ENCODE data around the gene CASP10. TPM values are rescaled to one million over a fixed set of nuclear protein-coding genes. Genes with fewer than 3 reads are reported as not detected.

The CASP10 gene
- total and polyA plus RNA-seq, 9 of the 15 experiments (the other 6 are each of a cell fraction or from before 2014, with no cell fraction given): 7.1 to 20.4 (median 10.8) TPM

- TF ChIP-seq ATF3 (IDR thresholded peaks at IDR 0.05) (peak; percentile 91), ATF3 (CRISPR knock-in tag; conservative IDR thresholded peaks at IDR 0.05) (no peak), SRF (CRISPR knock-in tag; IDR thresholded peaks at IDR 0.05) (no peak), VEZF1 (CRISPR knock-in tag; IDR thresholded peaks at IDR 0.05) (0 out of 2 replicates have a peak, but pooled peaks have one; percentile 13), MLLT1 (IDR thresholded peaks at IDR 0.05) (0 out of 4 replicates have a peak, but pooled peaks of 1 of the 2 experiments have one; percentile 25), ZNF140 (CRISPR knock-in tag; IDR thresholded peaks at IDR 0.05) (no peak), ATF7 (IDR thresholded peaks at IDR 0.05) (peak; percentile 43; the same call in 1 of the 2 replicates), RBFOX2 (IDR thresholded peaks at IDR 0.05; ENCODE audit: low read depth, low read length) (peak; percentile 62), SAP30 (IDR thresholded peaks at IDR 0.05; ENCODE audit: borderline replicate concordance, insufficient read depth, low read depth, low read length, poor library complexity, severe bottlenecking) (peak; percentile 59)
- TF ChIP-seq, protein P1, sequence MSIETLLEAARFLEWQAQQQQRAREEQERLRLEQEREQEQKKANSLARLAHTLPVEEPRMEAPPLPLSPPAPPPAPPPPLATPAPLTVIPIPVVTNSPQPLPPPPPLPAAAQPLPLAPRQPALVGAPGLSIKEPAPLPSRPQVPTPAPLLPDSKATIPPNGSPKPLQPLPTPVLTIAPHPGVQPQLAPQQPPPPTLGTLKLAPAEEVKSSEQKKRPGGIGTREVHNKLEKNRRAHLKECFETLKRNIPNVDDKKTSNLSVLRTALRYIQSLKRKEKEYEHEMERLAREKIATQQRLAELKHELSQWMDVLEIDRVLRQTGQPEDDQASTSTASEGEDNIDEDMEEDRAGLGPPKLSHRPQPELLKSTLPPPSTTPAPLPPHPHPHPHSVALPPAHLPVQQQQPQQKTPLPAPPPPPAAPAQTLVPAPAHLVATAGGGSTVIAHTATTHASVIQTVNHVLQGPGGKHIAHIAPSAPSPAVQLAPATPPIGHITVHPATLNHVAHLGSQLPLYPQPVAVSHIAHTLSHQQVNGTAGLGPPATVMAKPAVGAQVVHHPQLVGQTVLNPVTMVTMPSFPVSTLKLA (conservative IDR thresholded peaks at IDR 0.05): peak; percentile 78 to 80
- TF ChIP-seq, protein P2, sequence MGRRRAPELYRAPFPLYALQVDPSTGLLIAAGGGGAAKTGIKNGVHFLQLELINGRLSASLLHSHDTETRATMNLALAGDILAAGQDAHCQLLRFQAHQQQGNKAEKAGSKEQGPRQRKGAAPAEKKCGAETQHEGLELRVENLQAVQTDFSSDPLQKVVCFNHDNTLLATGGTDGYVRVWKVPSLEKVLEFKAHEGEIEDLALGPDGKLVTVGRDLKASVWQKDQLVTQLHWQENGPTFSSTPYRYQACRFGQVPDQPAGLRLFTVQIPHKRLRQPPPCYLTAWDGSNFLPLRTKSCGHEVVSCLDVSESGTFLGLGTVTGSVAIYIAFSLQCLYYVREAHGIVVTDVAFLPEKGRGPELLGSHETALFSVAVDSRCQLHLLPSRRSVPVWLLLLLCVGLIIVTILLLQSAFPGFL (CRISPR knock-in tag; IDR thresholded peaks at IDR 0.05): no peak
- TF ChIP-seq, protein P3, sequence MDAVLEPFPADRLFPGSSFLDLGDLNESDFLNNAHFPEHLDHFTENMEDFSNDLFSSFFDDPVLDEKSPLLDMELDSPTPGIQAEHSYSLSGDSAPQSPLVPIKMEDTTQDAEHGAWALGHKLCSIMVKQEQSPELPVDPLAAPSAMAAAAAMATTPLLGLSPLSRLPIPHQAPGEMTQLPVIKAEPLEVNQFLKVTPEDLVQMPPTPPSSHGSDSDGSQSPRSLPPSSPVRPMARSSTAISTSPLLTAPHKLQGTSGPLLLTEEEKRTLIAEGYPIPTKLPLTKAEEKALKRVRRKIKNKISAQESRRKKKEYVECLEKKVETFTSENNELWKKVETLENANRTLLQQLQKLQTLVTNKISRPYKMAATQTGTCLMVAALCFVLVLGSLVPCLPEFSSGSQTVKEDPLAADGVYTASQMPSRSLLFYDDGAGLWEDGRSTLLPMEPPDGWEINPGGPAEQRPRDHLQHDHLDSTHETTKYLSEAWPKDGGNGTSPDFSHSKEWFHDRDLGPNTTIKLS (IDR thresholded peaks at IDR 0.05; ENCODE audit: borderline replicate concordance, low read depth): peak; percentile 16; the same call in 1 of the 2 replicates
- TF ChIP-seq, protein P4, sequence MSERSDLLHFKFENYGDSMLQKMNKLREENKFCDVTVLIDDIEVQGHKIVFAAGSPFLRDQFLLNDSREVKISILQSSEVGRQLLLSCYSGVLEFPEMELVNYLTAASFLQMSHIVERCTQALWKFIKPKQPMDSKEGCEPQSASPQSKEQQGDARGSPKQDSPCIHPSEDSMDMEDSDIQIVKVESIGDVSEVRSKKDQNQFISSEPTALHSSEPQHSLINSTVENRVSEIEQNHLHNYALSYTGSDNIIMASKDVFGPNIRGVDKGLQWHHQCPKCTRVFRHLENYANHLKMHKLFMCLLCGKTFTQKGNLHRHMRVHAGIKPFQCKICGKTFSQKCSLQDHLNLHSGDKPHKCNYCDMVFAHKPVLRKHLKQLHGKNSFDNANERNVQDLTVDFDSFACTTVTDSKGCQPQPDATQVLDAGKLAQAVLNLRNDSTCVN (CRISPR knock-in tag; IDR thresholded peaks at IDR 0.05): 0 out of 2 replicates have a peak, but pooled peaks have one; percentile 3
These were observed 75.2 kb downstream of the CASP10 start (continued) for GRCh38 chr2:201257956-201258665.

All from K562 (cell line).